ENCODE data around the gene PPFIA3.
"Not testable (repeated sequence)": the region's sequence is repeated elsewhere in the genome, so short reads cannot be mapped to it uniquely, and the experiment has no call there.

Gene PPFIA3

DNA sequence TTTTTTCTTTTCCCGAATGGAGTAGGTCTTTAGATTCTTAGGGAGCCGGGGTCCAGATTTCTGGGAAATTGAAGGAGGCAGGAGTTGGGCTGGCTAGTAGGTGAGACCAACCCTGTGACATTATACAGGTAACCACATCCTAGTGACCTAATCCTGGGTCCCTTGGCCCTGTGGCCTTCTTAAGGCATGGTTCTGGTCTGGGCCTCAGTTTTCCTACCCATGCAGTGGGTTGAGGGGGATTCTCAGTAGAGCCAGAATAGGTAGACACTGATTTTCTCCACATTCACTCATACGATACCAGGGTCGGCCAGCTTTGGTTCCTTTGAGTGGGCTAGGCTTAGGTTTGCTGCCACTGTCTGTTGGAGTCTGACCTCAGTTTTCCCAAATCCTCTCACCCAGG is 7.2 kb downstream of the PPFIA3 start:
- Histone ChIP-seq H3K4me3 (ENCODE audit: insufficient read depth, low read length, poor library complexity, severe bottlenecking) (no peak overlapping the region), H3K36me3 (ENCODE audit: low read length) (no peaks in the 10 kb centered on the region), H4K20me1 (ENCODE audit: low read depth, low read length) (no peaks in the 10 kb centered on the region), H3F3A (ENCODE audit: insufficient read depth) (no peaks in the 10 kb centered on the region), H3K9me2 (replicated peaks; ENCODE audit: insufficient read depth, low read length) (no peaks in the 10 kb centered on the region), H3K27me3 (ENCODE audit: low read length) (no peaks in the 10 kb centered on the region), H2AFZ (ENCODE audit: low read depth, low read length, severe bottlenecking) (no peak overlapping the region), H3K9ac (ENCODE audit: low read length) (no peak overlapping the region), H3K79me2 (ENCODE audit: insufficient read depth, low read length) (no peaks in the 10 kb centered on the region), H3K27ac (ENCODE audit: low read depth, low read length) (no peak overlapping the region), H3K4me2 (ENCODE audit: low read depth, low read length, poor library complexity, severe bottlenecking) (no peak overlapping the region), H3K9me3 (ENCODE audit: insufficient read depth, low read length) (no peaks in the 10 kb centered on the region)
- no peak for TF ChIP-seq EZH2phosphoT487 (conservative IDR thresholded peaks at IDR 0.05; ENCODE audit: low read length)
- TF ChIP-seq, protein P1, sequence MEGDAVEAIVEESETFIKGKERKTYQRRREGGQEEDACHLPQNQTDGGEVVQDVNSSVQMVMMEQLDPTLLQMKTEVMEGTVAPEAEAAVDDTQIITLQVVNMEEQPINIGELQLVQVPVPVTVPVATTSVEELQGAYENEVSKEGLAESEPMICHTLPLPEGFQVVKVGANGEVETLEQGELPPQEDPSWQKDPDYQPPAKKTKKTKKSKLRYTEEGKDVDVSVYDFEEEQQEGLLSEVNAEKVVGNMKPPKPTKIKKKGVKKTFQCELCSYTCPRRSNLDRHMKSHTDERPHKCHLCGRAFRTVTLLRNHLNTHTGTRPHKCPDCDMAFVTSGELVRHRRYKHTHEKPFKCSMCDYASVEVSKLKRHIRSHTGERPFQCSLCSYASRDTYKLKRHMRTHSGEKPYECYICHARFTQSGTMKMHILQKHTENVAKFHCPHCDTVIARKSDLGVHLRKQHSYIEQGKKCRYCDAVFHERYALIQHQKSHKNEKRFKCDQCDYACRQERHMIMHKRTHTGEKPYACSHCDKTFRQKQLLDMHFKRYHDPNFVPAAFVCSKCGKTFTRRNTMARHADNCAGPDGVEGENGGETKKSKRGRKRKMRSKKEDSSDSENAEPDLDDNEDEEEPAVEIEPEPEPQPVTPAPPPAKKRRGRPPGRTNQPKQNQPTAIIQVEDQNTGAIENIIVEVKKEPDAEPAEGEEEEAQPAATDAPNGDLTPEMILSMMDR (IDR thresholded peaks at IDR 0.05; ENCODE audit: insufficient read depth, low read length, poor library complexity, severe bottlenecking): no peak

- H3K9ac ChIP-seq (ENCODE audit: low read length); H3K36me3 ChIP-seq (ENCODE audit: low read length); H3K79me2 ChIP-seq (ENCODE audit: insufficient read depth, low read length); H3K9me2 ChIP-seq (replicated peaks; ENCODE audit: insufficient read depth, low read length); H4K20me1 ChIP-seq (ENCODE audit: low read depth, low read length); H3K27me3 ChIP-seq (ENCODE audit: low read length); H3K4me3 ChIP-seq (ENCODE audit: insufficient read depth, low read length, poor library complexity, severe bottlenecking); H3K9me3 ChIP-seq (ENCODE audit: insufficient read depth, low read length); H3K4me2 ChIP-seq (ENCODE audit: low read depth, low read length, poor library complexity, severe bottlenecking); H3K27ac ChIP-seq (ENCODE audit: low read depth, low read length); H3F3A ChIP-seq (ENCODE audit: insufficient read depth); H2AFZ ChIP-seq (ENCODE audit: low read depth, low read length, severe bottlenecking): not testable (repeated sequence)
Observed at GRCh38 chr19:49127225-49127624, 7.9 kb downstream of the PPFIA3 start.

DNA sequence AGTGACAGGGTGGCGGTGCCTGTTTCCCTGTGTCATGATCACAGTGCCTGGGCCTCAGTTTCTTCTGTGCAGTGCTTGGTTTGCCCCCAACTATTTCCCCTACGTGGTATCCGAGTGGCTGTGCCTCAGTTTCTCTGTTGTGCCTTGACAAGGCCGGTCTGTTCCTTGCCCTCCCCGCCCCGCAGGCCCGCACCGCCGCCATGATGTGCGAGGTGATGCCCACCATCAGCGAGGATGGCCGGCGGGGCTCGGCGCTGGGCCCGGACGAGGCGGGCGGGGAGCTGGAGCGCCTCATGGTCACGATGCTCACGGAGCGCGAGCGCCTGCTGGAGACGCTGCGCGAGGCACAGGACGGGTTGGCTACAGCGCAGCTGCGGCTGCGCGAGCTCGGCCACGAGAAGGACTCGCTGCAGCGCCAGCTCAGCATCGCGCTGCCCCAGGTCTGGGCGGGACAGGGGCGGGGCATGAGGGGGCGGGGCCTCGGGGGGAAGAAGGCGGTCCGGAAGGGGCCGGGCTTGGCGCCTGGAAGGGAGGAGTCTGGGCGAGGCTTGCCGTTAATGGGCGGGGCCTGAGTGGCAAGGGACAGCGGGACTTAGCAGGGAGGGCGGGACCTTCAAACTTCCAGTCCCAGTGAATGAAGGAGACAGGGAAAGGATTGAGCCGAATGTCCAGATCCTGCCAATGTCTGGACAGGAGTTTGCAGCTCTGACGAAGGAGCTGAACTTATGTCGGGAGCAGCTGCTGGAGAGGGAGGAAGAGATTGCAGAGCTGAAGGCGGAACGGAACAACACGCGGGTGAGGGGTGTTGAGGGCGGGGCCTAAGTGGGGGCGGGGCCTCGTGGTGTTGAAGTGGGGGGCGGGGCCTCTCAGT is 8.6 kb downstream of the PPFIA3 start:
- H3K9me2 ChIP-seq (replicated peaks; ENCODE audit: insufficient read depth, low read length): no peaks in the 10 kb centered on the region
- no peaks in the 10 kb centered on the region for H3K79me2 ChIP-seq (ENCODE audit: insufficient read depth, low read length)
- H3K36me3 ChIP-seq (ENCODE audit: low read length): no peaks in the 10 kb centered on the region
- no peaks in the 10 kb centered on the region for H3K9me3 ChIP-seq (ENCODE audit: insufficient read depth, low read length)
- peak overlapping the region; percentile 40 for H3K9ac ChIP-seq (ENCODE audit: low read length)
- peak overlapping the region; percentile 58 for H3K4me3 ChIP-seq (ENCODE audit: insufficient read depth, low read length, poor library complexity, severe bottlenecking)
- H2AFZ ChIP-seq (ENCODE audit: low read depth, low read length, severe bottlenecking): peak overlapping the region; percentile 85
- H4K20me1 ChIP-seq (ENCODE audit: low read depth, low read length): no peaks in the 10 kb centered on the region
- H3K4me2 ChIP-seq (ENCODE audit: low read depth, low read length, poor library complexity, severe bottlenecking): peak overlapping the region; percentile 75
- no peak overlapping the region for H3K27ac ChIP-seq (ENCODE audit: low read depth, low read length)
- H3F3A ChIP-seq (ENCODE audit: insufficient read depth): no peaks in the 10 kb centered on the region
- no peaks in the 10 kb centered on the region for H3K27me3 ChIP-seq (ENCODE audit: low read length)
- no peak for TF ChIP-seq EZH2phosphoT487 (conservative IDR thresholded peaks at IDR 0.05; ENCODE audit: low read length)
- TF ChIP-seq, protein P1 (IDR thresholded peaks at IDR 0.05; ENCODE audit: insufficient read depth, low read length, poor library complexity, severe bottlenecking): no peak

GRCh38 chr19:49128545-49129237 is 9.3 kb downstream of the PPFIA3 start:
- Histone ChIP-seq H3K36me3 (ENCODE audit: low read length) (no peaks in the 10 kb centered on the region), H3K4me2 (ENCODE audit: low read depth, low read length, poor library complexity, severe bottlenecking) (peak overlapping the region; percentile 75), H3K9me3 (ENCODE audit: insufficient read depth, low read length) (no peaks in the 10 kb centered on the region), H3K4me3 (ENCODE audit: insufficient read depth, low read length, poor library complexity, severe bottlenecking) (peak overlapping the region; percentile 58), H4K20me1 (ENCODE audit: low read depth, low read length) (no peaks in the 10 kb centered on the region), H3K9ac (ENCODE audit: low read length) (peak overlapping the region; percentile 40; the same call in 1 of the 2 replicates), H2AFZ (ENCODE audit: low read depth, low read length, severe bottlenecking) (peak overlapping the region; percentile 85), H3K9me2 (replicated peaks; ENCODE audit: insufficient read depth, low read length) (no peaks in the 10 kb centered on the region), H3K27ac (ENCODE audit: low read depth, low read length) (no peak overlapping the region), H3F3A (ENCODE audit: insufficient read depth) (no peaks in the 10 kb centered on the region), H3K79me2 (ENCODE audit: insufficient read depth, low read length) (no peaks in the 10 kb centered on the region), H3K27me3 (ENCODE audit: low read length) (no peaks in the 10 kb centered on the region)
- TF ChIP-seq, protein P1 (IDR thresholded peaks at IDR 0.05; ENCODE audit: insufficient read depth, low read length, poor library complexity, severe bottlenecking): no peak
- no peak for TF ChIP-seq EZH2phosphoT487 (conservative IDR thresholded peaks at IDR 0.05; ENCODE audit: low read length)

All from SU-DHL-6 (cell line).